Measurements from ENCODE around the gene SDF2.

The SDF2 gene

GRCh38 chr17:28641579-28641978 is 20.1 kb downstream of the SDF2 start:
- Histone ChIP-seq H3K36me3 (peaks cover 58% of the 10 kb centered on the region), H3K27me3 (no peaks in the 10 kb centered on the region), H3K27ac (no peak overlapping the region), H3K9me3 (no peaks in the 10 kb centered on the region), H3K4me3 (ENCODE audit: low read depth in 1 of 2, low read length in 1 of 2) (no peak overlapping the region), H3K4me1 (ENCODE audit: control insufficient read depth in 1 of 2, insufficient read depth in 1 of 2, low read depth in 1 of 2, low read length in 1 of 2) (peaks cover 34 to 37% of the 10 kb centered on the region in 2 experiments)
- no peak for TF ChIP-seq CTCF (IDR thresholded peaks at IDR 0.05)

GRCh38 chr17:28635506-28635905 is 26.2 kb downstream of the SDF2 start:
- no peaks in the 10 kb centered on the region for H3K4me1 ChIP-seq (ENCODE audit: control insufficient read depth in 1 of 2, insufficient read depth in 1 of 2, low read depth in 1 of 2, low read length in 1 of 2)
- no peak overlapping the region for H3K4me3 ChIP-seq (ENCODE audit: low read depth in 1 of 2, low read length in 1 of 2)
- no peak overlapping the region for H3K27ac ChIP-seq
- no peaks in the 10 kb centered on the region for H3K9me3 ChIP-seq
- TF ChIP-seq CTCF (IDR thresholded peaks at IDR 0.05): no peak
- H3K36me3 ChIP-seq: peaks cover 100% of the 10 kb centered on the region
- no peaks in the 10 kb centered on the region for H3K27me3 ChIP-seq

GRCh38 chr17:28634206-28634865 is 27.4 kb downstream of the SDF2 start:
- H3K9me3 ChIP-seq: no peaks in the 10 kb centered on the region
- H3K4me1 ChIP-seq (ENCODE audit: control insufficient read depth in 1 of 2, insufficient read depth in 1 of 2, low read depth in 1 of 2, low read length in 1 of 2): no peaks in the 10 kb centered on the region
- TF ChIP-seq CTCF (IDR thresholded peaks at IDR 0.05): no peak
- no peak overlapping the region for H3K4me3 ChIP-seq (ENCODE audit: low read depth in 1 of 2, low read length in 1 of 2)
- peaks cover 100% of the 10 kb centered on the region for H3K36me3 ChIP-seq
- no peaks in the 10 kb centered on the region for H3K27me3 ChIP-seq
- no peak overlapping the region for H3K27ac ChIP-seq

- Histone ChIP-seq H3K36me3 (peaks cover 95% of the 10 kb centered on the region), H3K4me3 (ENCODE audit: low read depth in 1 of 2, low read length in 1 of 2) (no peak overlapping the region)
- TF ChIP-seq CTCF (IDR thresholded peaks at IDR 0.05): no peak
Measured at GRCh38 chr17:28626818-28627217, 34.9 kb downstream of the SDF2 start.

GRCh38 chr17:28624148-28624547 is 37.6 kb downstream of the SDF2 start:
- no peak overlapping the region for H3K27ac ChIP-seq
- no peaks in the 10 kb centered on the region for H3K9me3 ChIP-seq
- no peaks in the 10 kb centered on the region for H3K4me1 ChIP-seq (ENCODE audit: control insufficient read depth in 1 of 2, insufficient read depth in 1 of 2, low read depth in 1 of 2, low read length in 1 of 2)
- H3K4me3 ChIP-seq (ENCODE audit: low read depth in 1 of 2, low read length in 1 of 2): no peak overlapping the region
- H3K36me3 ChIP-seq: peaks cover 95% of the 10 kb centered on the region
- no peak for TF ChIP-seq CTCF (IDR thresholded peaks at IDR 0.05)
- no peaks in the 10 kb centered on the region for H3K27me3 ChIP-seq

More at GRCh38 chr17:28626818-28627217, 34.9 kb downstream of the SDF2 start:
- Histone ChIP-seq H3K9me3 (no peaks in the 10 kb centered on the region), H3K27ac (no peak overlapping the region), H3K27me3 (no peaks in the 10 kb centered on the region), H3K4me1 (ENCODE audit: control insufficient read depth in 1 of 2, insufficient read depth in 1 of 2, low read depth in 1 of 2, low read length in 1 of 2) (no peaks in the 10 kb centered on the region)

Measured in neutrophil (primary cell).